Stimulated activated CD4-positive, alpha-beta T cell treated with anti-CD3 and anti-CD28 coated beads, Interleukin-12 subunit alpha, Interleukin-12 subunit beta, amount 100 ng/mL, for 24 hours (primary cell): ENCODE results near the gene REXO1.
"Not testable (repeated sequence)": the region's sequence is repeated elsewhere in the genome, so short reads cannot be mapped to it uniquely, and the experiment has no call there.

Experiments
- DNase-seq, 2 experiments: peaks; one replicate each; pipeline ENCODE4 v3.0.0-alpha.2; 2020; ENCODE audit warnings: low read depth in 2 of 2

REXO1 gene

DNA sequence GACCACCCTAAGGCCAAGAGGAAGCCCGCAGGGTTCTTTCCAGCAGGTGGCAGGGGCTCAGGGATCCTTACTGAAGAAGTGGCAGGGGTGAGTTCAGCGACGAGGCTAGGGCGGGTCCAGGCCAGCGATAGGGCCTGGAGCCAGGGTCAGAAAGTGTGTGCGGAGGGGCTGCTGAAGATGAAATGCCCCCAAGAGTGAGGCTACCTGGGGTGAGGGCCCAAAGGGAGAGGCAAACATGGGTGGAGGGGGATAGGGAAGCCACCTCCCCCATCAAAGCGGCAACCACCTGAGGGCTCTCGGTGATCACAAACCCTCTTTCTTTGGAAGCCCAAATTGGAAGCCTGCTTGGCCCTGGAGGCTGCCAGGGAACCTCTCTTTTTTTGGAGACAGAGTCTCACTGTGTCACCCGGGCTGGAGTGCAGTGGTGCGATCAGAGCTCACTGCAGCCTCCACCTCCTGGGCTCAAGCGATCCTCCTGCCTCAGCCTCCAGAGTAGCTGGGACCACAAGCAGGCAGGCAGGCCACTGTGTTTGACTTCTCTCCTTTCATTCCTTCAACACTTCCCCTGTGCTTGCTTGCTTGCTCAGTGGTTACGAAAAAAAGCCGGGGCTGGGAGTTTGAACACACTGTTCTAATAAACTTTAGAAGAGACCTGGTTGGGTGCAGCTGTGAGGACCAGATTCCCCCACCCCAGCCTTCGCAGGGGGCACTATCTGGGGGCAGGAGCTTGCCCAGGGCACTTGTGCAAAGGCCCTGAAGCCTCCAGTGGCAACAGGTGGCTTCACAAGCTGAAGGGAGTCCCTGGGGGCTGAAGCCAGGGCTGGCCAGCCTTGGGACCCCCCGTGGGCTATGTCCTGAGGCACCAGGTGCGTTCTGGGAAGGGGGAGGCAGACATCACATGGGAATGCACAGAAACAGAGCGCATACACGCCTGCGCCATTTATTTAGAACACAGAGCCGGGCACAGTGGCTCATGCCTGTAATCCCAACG, 34.8 kb downstream of the REXO1 start:
- DNase-seq, result no peak

DNA sequence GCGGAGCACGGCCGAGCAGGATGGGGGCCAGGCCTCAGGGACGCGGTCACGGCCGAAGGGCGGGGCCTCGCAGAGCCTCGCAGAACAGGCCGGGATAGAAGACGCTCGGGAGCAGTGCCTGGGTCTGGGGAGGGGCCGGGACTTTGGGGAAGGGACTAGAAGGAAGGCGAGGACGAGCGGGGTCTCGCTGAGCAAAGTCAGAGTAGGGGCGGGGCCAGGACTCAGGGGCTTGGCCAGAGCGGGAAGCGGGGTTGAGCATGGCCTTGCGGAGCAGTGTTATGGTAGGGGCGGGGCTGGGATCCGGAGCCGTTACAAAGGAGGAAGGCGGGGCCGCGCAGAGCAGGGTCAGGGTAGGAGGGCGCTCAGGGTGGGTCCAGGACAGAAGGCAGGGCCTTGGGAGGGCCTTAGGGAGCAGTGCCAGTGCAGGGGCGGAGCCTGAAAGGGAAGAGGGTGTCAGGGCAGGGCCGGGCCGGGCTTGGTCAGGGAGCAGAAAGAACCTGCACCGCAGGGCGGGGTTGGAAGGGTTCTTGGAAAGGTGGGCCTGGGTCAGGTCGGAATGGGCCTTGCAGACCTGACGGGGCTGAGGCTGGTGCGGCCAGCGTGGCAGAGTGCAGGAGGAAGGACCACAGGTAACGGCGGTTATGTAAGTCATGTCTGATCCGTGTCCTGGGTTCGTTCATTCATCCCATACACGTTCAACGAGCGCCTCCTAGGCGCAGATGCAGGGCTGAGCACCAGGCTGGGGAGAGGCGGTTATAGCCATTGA, 35.7 kb downstream of the REXO1 start:
- peak; percentile 65 to 80 for DNase-seq

DNA sequence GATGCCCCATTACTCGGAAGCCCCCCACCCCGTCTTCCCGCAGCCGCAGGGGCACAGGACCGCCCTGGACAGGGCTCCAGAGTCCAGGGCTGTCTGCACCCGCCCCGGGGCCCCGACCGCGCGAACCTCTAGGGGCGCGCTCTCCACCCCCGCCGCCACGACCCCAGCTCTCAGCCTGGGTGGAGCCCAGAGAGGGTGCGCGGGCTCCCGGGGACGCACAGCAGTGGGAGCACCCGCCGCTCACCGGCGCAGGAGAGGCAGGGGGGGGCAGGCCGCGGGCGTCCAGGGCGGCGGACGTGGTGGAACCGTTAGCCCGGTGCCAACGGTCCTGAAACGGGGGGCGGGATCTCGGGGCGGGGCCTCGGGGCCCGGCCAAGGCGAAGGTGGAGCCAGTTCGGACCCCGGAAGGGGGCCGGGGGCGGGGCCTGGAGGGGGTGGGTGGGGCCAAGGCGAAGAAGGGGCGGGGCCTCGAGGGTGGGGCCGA, 36.3 kb downstream of the REXO1 start, which contains the start of gene ATP8B3:
ATP8B3 (minus strand) TSS at position 335 of the 484 bp plus-strand sequence. CDS start 540 bp downstream, outside the sequence.
- DNase-seq, result no peak

DNA sequence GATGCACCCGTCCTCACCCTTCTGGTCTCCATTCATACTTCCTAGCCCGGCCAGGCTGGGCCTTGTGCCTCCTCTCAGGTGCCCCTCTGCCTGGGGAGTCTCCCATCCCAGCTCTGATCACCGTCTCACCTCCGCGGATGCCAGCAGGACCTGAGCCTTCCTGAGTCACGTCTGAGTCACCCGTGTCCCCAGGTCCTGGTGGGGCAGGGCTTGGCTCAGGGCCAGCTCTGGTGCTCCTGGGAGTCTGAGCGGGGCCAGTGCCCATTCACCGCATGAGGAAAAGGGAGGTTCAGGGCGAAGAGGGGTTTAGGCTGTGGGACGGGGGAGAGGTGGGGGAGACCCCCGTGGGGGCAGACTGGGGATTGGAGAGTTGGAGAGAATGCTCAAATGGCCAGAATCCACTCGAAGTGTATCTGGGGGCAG, 36.8 kb downstream of the REXO1 start:
- DNase-seq, result peak; percentile 23 to 26

DNA sequence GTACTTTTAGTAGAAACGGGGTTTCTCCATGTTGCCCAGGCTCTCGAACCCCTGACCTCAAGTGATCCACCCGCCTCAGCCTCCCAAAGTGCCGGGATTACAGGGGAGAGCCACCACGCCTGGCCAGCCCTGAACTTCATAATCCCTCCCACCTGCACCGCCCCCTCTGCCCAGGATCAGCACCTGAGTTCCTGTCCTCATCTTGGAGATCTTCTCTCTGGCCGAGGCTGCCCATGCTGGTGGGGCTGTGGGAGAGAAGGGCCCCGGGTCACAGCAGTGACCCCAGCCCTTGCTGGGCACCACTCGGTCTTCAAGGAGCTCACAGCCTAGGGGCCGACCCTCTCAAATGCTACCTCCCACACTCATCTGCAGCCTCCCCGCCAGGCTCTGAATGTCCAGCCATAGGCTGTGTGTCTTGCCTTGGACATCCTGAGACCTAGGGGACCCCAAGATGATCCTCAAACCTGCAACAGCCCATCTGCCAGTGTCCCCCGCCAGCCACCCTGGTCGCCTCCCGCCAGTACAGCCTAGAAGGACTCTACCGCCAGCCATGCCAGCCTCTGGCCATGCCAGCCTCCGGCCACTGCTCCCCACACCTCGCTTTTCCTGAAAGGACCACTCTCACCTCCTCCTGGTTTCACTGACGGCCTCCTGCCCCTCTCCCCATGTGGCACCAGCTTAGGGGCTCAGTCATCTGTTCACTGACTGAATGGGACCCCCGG, 37.7 kb downstream of the REXO1 start:
- DNase-seq, result no peak

DNA sequence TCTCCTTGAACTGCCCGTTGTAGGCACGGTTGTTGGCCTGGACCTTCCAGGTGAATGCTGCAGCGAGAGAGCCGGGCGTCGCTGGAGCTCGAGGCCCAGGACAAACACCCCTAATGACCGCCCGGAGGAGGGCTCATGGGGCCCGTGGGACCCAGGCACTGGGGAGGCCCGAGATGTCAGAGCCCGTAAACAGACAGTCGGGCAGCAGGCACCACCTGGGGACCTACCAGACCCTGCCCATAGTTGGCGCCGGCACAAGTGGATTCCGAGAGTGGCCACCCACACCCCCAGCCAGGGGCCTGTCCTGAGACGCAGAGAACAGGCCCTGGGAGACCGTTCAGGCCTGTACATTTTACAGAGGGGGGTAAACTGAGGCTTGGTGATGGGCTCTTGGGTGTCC, 38.6 kb downstream of the REXO1 start:
- no peak for DNase-seq

DNA sequence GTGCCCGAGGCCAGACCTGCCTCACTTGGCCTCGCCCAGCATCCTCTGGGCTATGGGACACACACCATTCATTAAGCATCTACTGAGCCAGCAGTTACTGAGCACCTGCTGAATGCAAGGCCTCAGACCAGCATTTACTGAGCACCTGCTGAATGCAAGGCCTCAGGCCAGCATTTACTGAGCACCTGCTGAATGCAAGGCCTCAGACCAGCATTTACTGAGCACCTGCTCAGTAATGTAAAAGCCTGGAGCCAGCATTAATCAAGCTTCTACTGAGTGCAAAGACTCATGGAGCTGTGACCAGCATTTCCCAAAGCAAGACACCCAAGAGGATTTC, 39.9 kb downstream of the REXO1 start:
- DNase-seq, result no peak

DNA sequence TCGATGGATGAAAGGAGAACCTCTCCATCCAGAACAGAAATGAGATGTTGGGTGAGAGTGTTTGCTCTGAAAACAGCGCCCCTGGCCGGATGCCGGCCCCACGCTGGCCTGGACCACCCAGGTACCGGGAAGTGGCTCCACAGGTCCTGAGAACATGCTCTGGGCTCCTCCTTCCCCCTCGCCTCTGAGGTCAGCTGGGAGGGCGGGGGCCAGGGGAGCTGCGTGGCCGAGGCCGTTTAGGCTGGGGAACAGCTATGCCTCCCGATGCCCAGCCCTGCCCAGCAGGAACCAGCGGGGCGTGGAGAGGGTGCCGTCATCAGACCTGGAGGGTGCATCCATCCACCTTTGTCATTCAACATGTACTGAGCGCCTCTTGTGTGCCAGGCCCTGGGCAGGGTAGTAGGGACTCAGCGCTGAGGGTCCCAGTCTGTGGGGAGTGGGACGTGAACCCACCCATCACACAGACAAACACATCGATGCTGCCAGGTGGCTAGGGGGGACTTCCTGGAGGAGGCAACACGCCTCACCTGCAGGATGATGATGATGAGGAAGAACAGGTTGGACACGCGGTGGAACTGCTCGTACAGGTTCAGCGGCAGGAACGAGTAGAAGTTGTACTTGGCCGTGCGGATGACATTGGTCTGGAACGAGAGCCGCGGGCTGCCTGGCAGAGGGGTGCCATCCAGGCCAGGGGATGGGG, 40.4 kb downstream of the REXO1 start:
- no peak for DNase-seq

DNA sequence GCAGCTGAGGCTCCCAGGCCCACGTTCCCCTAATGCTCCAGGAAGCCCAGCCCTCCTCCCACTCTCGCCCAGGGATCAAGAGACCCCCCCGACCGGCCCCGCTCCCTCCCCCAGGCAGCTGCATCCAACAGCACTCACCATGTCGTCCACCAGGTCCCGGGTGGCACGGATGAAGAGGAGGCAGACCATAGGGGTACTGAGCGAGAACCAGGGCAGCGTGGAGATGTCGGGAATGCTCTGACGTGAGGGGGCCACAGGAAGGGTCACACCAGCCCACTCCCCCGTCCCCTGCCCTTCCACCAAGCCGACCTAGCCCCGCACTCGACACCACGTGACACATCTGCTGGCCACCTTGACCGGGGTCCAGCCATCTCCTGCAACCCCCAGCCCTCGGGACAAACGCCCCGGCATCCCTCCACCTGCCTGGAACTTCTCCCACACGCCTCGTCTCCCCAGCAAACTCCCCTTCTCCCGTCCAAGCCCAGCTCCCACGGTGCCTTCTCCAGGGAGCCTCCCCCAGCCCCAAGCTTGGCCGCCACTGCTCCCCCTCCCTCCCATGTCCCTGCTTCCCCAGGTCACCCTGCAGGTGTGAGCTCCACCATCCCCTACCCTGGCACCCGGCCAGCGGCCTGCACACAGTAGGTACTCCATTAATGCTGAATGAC, 41.1 kb downstream of the REXO1 start:
- no peak for DNase-seq

DNA sequence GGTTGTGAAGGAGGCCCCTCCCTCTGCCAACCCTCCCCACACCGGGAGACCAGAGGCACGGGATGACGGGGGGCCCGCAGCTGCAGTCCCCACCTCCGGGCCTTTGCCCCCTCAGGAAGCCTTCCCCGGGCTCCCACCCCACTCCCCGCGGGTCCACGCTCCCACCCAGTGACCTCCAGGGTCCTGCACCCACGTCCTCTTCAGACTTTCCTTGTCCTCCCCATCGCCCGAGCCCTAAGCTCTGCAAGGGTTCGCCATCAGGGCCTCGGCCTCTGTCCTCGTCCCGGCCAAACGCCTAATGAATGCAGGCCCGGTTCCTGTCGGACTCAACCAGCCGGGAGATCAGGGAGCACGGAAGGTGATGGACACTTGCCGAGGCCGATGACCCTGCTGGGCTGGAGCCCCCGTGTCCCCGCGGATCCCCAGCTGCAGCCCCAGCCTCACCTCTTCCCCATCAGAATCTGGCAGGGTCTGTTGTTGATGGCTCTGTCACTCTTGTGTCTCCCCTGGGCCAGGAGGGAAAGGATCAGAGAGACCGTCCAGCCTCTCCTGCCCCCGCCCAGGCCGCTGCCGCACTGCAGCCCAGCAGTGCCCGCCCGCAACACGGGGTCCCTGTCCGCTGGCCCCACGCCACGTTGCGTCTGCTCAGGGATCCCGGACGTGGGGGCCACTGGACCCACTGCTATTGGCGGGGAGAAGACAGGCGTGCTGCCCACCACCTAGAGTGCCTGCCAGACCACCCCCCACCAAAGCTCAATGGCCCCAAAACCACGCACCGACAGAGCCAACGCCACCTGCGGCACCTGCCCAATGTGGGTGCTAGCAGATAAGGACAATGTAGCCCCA, 41.9 kb downstream of the REXO1 start:
- no peak for DNase-seq

DNA sequence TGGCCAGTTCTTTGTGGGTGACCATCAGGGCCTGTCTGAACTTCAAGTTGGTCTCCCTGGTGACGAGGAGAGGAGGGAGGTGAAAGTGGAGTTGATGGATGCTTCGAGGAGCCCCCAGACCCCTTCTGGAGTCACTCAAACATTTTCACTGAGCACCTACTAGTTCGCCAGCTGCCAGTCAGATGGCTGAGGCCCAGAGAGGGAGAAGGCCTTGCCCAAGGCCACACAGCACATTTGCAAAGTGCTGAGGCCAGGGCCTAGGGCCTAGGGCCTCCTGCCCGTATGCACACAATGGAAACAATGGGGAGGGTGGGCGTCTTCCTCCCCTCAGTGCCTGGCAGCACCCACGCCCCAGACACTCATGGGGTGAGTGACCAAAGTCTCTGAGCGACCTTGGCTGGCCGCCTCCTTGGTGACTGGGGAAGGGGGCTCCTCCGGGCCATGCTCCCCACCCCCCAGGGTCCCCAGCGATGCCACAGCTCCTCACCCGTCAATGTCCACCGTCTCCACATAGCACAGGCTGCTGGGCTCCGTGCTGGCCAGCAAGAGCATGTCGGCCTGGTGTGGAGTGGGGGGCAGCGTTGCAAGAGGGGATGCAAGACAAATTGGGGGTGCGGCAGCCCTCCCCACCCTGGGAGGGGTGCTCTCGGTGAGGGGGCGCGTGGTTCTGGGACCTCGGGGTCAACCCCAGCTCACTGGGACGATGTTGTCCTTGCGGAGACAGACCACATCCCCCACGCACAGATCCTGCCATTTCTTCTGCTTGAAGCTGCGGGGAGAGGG, 42.7 kb downstream of the REXO1 start:
- no peak for DNase-seq

DNA sequence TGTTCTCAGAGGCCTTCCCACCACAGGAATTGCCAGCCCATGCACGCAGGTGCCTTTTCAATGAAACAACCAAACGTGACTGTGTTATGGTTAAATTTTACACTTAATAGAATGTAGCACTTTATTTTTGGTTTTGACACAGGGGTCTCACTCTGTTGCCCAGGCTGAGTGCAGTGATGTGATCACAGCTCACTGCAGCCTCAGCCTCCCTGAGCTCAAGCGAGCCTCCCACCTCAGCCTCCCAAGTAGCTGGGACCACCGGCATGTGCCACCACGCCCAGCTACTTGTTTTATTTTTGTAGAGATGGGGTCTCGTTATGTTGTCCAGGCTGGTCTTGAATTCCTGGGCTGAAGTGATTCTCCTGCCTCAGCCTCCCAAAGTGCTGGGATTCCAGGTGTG, 43.4 kb downstream of the REXO1 start:
- no peak for DNase-seq

DNA sequence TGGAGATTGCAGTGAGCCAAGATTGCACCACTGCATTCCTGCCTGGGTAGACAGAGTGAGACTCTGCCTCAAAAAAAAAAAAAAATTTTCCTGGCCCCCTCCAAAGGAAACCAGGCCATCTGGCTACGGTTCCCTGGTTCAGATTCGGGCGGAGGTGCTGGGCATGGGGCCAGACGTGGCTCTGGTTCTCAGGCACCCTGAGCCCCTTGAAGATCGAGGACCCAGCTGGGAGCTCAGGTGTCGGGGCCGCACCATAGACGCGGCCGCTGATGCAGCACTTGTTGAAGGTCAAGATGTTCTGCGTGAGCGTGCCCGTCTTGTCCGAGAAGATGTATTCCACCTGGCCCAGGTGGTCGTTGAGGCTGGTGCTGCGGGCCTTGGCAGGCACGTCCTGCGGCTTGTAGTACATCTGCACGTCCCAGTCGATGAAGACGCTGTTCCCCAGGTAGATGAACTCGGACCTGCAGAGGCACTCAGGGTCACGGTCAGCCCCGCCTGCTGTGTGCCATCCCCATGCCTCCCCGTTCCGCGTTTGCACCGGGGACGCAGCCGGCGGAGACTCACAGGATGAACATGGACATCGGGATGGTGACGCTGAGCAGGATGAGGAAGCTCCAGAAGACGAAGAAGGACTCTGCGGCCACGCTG, 48.5 kb downstream of the REXO1 start:
- no peak for DNase-seq

DNA sequence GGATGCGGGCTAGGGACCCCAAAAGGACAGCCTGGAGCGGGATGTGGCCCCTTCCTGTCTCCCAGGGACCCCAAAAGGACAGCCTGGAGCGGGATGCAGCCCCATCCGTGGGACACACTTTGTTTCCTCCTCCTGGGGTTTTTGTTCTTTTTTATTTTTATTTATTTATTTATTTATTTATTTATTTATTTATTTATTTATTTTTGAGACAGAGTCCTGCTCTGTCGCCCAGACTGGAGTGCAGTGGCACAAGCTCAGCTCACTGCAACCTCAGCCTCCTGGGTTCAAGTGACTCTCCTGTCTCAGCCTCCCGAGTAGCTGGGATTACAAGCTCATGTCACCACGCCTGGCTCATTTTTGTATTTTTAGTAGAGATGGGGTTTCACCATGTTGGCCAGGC, 51.0 kb downstream of the REXO1 start:
- DNase-seq, result not testable (repeated sequence)

DNA sequence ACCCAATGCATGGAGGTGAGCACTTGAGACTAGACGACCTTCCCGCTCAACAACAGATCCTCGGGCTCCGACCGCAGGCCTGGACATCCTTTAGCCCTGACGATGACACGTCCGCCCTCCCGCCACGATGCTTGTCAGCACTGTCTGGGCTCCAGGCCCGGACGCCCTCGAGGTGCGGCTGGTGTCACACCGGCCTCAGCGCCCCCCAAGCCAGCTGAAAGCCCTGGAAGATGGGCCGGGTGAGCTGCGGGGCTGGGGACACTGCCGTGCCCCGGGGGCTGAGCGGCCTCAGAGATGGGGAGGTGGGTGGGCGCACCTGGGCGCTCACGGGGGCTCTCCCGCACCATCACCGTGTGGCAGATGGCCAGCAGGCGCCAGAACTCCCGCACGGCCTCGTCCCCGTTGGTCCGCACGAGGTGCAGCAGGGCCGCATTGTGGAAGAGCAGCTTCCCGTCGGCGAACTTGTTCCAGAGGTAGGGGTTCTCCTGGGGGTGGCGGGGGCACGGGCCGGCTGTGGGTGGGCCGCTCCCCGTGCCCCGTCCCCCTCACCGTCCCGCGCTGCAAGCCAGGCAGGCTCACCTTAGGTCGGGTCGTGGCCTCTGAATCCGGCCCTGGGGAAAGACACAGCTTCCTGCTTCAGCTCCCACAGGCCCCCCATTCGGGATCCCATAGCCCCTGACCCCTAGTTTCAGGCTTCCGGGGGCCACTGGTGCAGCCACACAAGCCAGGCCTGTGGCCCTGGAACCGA, 51.7 kb downstream of the REXO1 start:
- DNase-seq, result no peak

DNA sequence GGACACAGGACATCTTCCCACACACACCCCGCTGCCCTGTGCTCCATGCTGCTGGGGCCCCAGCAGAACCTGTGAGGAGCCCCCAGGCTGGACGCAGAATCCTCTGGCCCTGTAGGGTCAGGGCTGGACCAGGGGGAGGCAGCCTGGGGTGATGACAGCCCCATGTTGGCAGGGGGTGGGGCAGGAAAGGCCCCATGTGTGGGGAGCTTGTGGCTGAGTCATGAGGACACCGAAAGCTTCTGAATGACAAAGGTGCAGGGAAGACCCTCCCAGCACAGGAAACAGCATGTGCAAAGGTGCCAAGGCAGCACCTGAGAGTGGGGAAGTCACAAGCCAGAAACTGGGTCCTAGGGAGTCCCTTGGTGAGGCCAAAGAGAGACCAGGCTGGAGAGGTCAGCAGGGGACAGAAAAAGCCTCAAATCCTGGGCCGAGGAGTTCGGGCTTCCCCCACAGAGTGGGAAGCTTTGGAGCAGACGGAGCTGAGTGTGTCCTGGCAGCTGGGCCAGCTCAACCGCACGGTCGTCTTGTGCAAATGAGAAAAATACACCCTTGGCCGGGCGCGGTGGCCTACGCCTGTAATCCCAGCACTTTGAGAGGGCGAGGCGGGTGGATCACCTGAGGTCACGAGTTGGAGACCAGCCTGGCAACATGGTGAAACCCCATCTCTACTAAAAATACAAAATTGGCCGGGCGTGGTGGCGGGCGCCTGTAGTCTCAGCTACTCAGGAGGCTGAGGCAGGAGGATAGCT, 53.7 kb downstream of the REXO1 start:
- DNase-seq, result no peak

DNA sequence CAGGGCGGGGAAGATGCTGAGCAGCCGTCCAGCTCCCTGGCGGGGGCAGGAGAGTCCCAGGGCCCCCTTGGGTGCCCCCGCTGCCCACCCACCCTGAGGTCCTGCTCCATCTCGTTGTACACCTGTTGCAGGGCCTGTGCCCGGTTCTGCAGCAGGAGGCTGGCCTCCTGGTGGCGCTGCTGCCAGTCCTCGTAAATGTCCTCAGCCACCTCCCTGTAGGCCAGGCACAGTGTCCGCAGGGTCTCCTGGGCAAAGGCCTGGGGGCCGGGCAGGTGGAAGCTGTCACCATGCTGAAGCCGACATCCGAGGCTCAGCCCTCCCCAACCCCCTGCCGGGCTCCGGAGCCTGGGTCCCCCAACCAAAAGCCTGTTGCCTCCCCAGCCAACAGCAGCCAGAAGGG, 56.4 kb downstream of the REXO1 start:
- no peak for DNase-seq
